ENCODE measurements around the gene ESPN.
"Not testable (repeated sequence)": the region's sequence is repeated elsewhere in the genome, so short reads cannot be mapped to it uniquely, and the experiment has no call there.

Gene ESPN

GRCh38 chr1:6435547-6435946 lies 11.0 kb downstream of the ESPN start (continued):
- TF ChIP-seq ZSCAN5A (tag by site-specific recombination; IDR thresholded peaks at IDR 0.05) (no peak), ZNF670 (tag by site-specific recombination; IDR thresholded peaks at IDR 0.05; ENCODE audit: low read depth) (no peak), ZNF596 (tag by site-specific recombination; IDR thresholded peaks at IDR 0.05) (no peak), ZNF529 (tag by site-specific recombination; IDR thresholded peaks at IDR 0.05; ENCODE audit: insufficient replicate concordance) (no peak)

GRCh38 chr1:6436277-6436676 lies 11.7 kb downstream of the ESPN start:
- CTCF ChIA-PET: interaction anchor here (2.3 to 8.7 kb wide), 4 partner anchors 15 to 189 kb away, joined by 16 to 117 read pairs (median 22); partner anchors contain the start of gene HES2
- H3K4me1 ChIP-seq (ENCODE audit: control insufficient read depth, insufficient read depth, low read length); POLR2A ChIA-PET; H3K36me3 ChIP-seq (ENCODE audit: control insufficient read depth in 2 of 2, insufficient read depth in 1 of 2, low read length in 2 of 2); H3K27ac ChIP-seq (ENCODE audit: extremely low read depth, low read depth, low read length); H3K9me3 ChIP-seq (ENCODE audit: control insufficient read depth, insufficient read depth, low read depth, low read length); H3K4me3 ChIP-seq (ENCODE audit: low read depth, low read length): not testable (repeated sequence)
- TF ChIP-seq ZNF426 (tag by site-specific recombination; IDR thresholded peaks at IDR 0.05): peak; percentile 79
- TF ChIP-seq ZBTB11 (tag by site-specific recombination; conservative IDR thresholded peaks at IDR 0.05; ENCODE audit: low read depth): peak; percentile 75
- TF ChIP-seq ZBTB8A (tag by site-specific recombination; IDR thresholded peaks at IDR 0.05): peak; percentile 60
- peak; percentile 57; the same call in 1 of the 2 replicates for TF ChIP-seq ZNF664 (tag by site-specific recombination; IDR thresholded peaks at IDR 0.05)
- peak; percentile 51; the same call in 1 of the 2 replicates for TF ChIP-seq ZNF140 (tag by site-specific recombination; IDR thresholded peaks at IDR 0.05)
- peak; percentile 89; the same call in 1 of the 2 replicates for TF ChIP-seq ZNF394 (tag by site-specific recombination; IDR thresholded peaks at IDR 0.05; ENCODE audit: borderline replicate concordance)
- TF ChIP-seq ZNF560 (tag by site-specific recombination; IDR thresholded peaks at IDR 0.05; ENCODE audit: borderline replicate concordance): peak; percentile 64; the same call in 1 of the 2 replicates
- peak; percentile 72 for TF ChIP-seq ZNF623 (tag by site-specific recombination; IDR thresholded peaks at IDR 0.05)
- peak; percentile 19; the same call in 1 of the 2 replicates for TF ChIP-seq ZNF341 (tag by site-specific recombination; IDR thresholded peaks at IDR 0.05; ENCODE audit: low read depth)
- peak; percentile 86 for TF ChIP-seq ZNF518A (tag by site-specific recombination; conservative IDR thresholded peaks at IDR 0.05; ENCODE audit: low read depth)
- peak; percentile 62; the same call in 1 of the 2 replicates for TF ChIP-seq ZNF266 (tag by site-specific recombination; IDR thresholded peaks at IDR 0.05; ENCODE audit: low read depth)
- peak; percentile 80 for TF ChIP-seq ZNF558 (tag by site-specific recombination; IDR thresholded peaks at IDR 0.05)
- 0 out of 2 replicates have a peak, but pooled peaks have one; percentile 15 for TF ChIP-seq ZNF292 (tag by site-specific recombination; IDR thresholded peaks at IDR 0.05; ENCODE audit: borderline replicate concordance, low read depth)
- peak; percentile 44; the same call in 1 of the 2 replicates for TF ChIP-seq ZXDB (tag by site-specific recombination; IDR thresholded peaks at IDR 0.05)
- 0 out of 2 replicates have a peak, but pooled peaks have one; percentile 34 for TF ChIP-seq ZNF791 (tag by site-specific recombination; IDR thresholded peaks at IDR 0.05)
- 0 out of 2 replicates have a peak, but pooled peaks have one; percentile 45 for TF ChIP-seq ZNF514 (tag by site-specific recombination; IDR thresholded peaks at IDR 0.05)
- peak; percentile 74; the same call in 1 of the 2 replicates for TF ChIP-seq REST (tag by site-specific recombination; IDR thresholded peaks at IDR 0.05)
